ENCODE data around the gene PCDHGA10.

The PCDHGA10 gene

GRCh38 chr5:141388661-141389060, 24.1 kb upstream of the PCDHGA10 start:
- H3K36me3 ChIP-seq (ENCODE audit: control insufficient read depth in 2 of 2, insufficient read depth in 1 of 2, low read length in 2 of 2): no peaks in the 10 kb centered on the region
- no peak overlapping the region for H3K4me3 ChIP-seq (ENCODE audit: low read depth, low read length)
- H3K9me3 ChIP-seq (ENCODE audit: control insufficient read depth, insufficient read depth, low read depth, low read length): no peaks in the 10 kb centered on the region
- ChIA-PET CTCF (interaction anchor here (0.6 to 1.4 kb wide), 2 partner anchors 30 to 113 kb away, joined by 3 to 4 read pairs; no protein-coding TSS in a partner anchor), POLR2A (no interaction called here)
- TF ChIP-seq ZNF37A (tag by site-specific recombination; IDR thresholded peaks at IDR 0.05): no peak
- H3K27ac ChIP-seq (ENCODE audit: extremely low read depth, low read depth, low read length): no peak overlapping the region
- no peaks in the 10 kb centered on the region for H3K4me1 ChIP-seq (ENCODE audit: control insufficient read depth, insufficient read depth, low read length)

- no peak for TF ChIP-seq ZNF677 (tag by site-specific recombination; IDR thresholded peaks at IDR 0.05)
- TF ChIP-seq ZNF24 (tag by site-specific recombination; IDR thresholded peaks at IDR 0.05): no peak
- no peak for TF ChIP-seq ZNF140 (tag by site-specific recombination; IDR thresholded peaks at IDR 0.05)
- TF ChIP-seq ZBTB26 (tag by site-specific recombination; optimal IDR thresholded peaks at IDR 0.05): no peak
- no peak for TF ChIP-seq ZNF341 (tag by site-specific recombination; IDR thresholded peaks at IDR 0.05; ENCODE audit: low read depth)
- TF ChIP-seq ZNF530 (tag by site-specific recombination; IDR thresholded peaks at IDR 0.05; ENCODE audit: low read depth): no peak
- H3K36me3 ChIP-seq (ENCODE audit: control insufficient read depth in 2 of 2, insufficient read depth in 1 of 2, low read length in 2 of 2): no peaks in the 10 kb centered on the region
- H3K27ac ChIP-seq (ENCODE audit: extremely low read depth, low read depth, low read length): no peak overlapping the region
- no peak overlapping the region for H3K4me3 ChIP-seq (ENCODE audit: low read depth, low read length)
- H3K4me1 ChIP-seq (ENCODE audit: control insufficient read depth, insufficient read depth, low read length): no peaks in the 10 kb centered on the region
- ChIA-PET CTCF (interaction anchor here (0.9 to 4.2 kb wide), 7 partner anchors 9 to 175 kb away, joined by 3 to 25 read pairs (median 4); partner anchors contain the start of genes PCDHGA1, PCDHGA10 and PCDHGB1), POLR2A (no interaction called here)
- H3K9me3 ChIP-seq (ENCODE audit: control insufficient read depth, insufficient read depth, low read depth, low read length): no peaks in the 10 kb centered on the region
Measured at GRCh38 chr5:141389153-141390042, 23.4 kb upstream of the PCDHGA10 start.

GRCh38 chr5:141392429-141393198, 20.2 kb upstream of the PCDHGA10 start, which contains the start of gene PCDHGA8:
PCDHGA8 (plus strand) TSS chr5:141392633; CDS start chr5:141392814, 181 bp downstream.
- POLR2A ChIA-PET: no interaction called here
- Histone ChIP-seq H3K4me3 (ENCODE audit: low read depth, low read length) (no peak within 1 kb of the TSS), H3K36me3 (ENCODE audit: control insufficient read depth in 2 of 2, insufficient read depth in 1 of 2, low read length in 2 of 2) (no peaks in the 10 kb centered on the region), H3K9me3 (ENCODE audit: control insufficient read depth, insufficient read depth, low read depth, low read length) (no peaks in the 10 kb centered on the region), H3K4me1 (ENCODE audit: control insufficient read depth, insufficient read depth, low read length) (no peaks in the 10 kb centered on the region), H3K27ac (ENCODE audit: extremely low read depth, low read depth, low read length) (no peak within 1 kb of the TSS)
- CTCF ChIA-PET: interaction anchor here (0.6 to 4.2 kb wide), 18 partner anchors 9 to 483 kb away, joined by 3 to 25 read pairs (median 4); partner anchors contain the start of genes PCDHB11, PCDHGA11, PCDHGA4 and PCDHGA5
- peak; percentile 21; the same call in 1 of the 2 replicates for TF ChIP-seq ZNF654 (tag by site-specific recombination; IDR thresholded peaks at IDR 0.05; ENCODE audit: low read depth)
- no peak for TF ChIP-seq ZNF148 (tag by site-specific recombination; IDR thresholded peaks at IDR 0.05; ENCODE audit: borderline replicate concordance)

- ChIA-PET CTCF (interaction anchor here (0.6 to 4.2 kb wide), 10 partner anchors 10 to 483 kb away, joined by 3 to 25 read pairs (median 5); partner anchors contain the start of genes PCDHGA11, PCDHGA6, PCDHGA7 and PCDHGB6), POLR2A (no interaction called here)
- H3K4me1 ChIP-seq (ENCODE audit: control insufficient read depth, insufficient read depth, low read length): no peaks in the 10 kb centered on the region
- H3K4me3 ChIP-seq (ENCODE audit: low read depth, low read length): no peak overlapping the region
- no peaks in the 10 kb centered on the region for H3K36me3 ChIP-seq (ENCODE audit: control insufficient read depth in 2 of 2, insufficient read depth in 1 of 2, low read length in 2 of 2)
- H3K27ac ChIP-seq (ENCODE audit: extremely low read depth, low read depth, low read length): no peak overlapping the region
- H3K9me3 ChIP-seq (ENCODE audit: control insufficient read depth, insufficient read depth, low read depth, low read length): no peaks in the 10 kb centered on the region
- TF ChIP-seq ZIC2 (tag by site-specific recombination; IDR thresholded peaks at IDR 0.05) (no peak), ZSCAN18 (tag by site-specific recombination; IDR thresholded peaks at IDR 0.05) (no peak), ZNF521 (tag by site-specific recombination; IDR thresholded peaks at IDR 0.05) (no peak)
Measured at GRCh38 chr5:141393267-141393666, 19.5 kb upstream of the PCDHGA10 start.

Measured in HEK293 (cell line).